SK-N-MC (cell line): ENCODE data around the gene MAP1S.

Source experiments
- EZH2 ChIP-seq: fragments of 200-600 bp; sonication (generic); IDR thresholded peaks from one replicate; pipeline ENCODE4 v1.6.1; 2017; ENCODE audit warnings: antibody characterized with exemption
- FOXP2 ChIP-seq: optimal IDR thresholded peaks from 2 replicates; pipeline ENCODE3; 2011; ENCODE audit warnings: mild to moderate bottlenecking, moderate library complexity; ENCODE audit not compliant: insufficient read depth; ENCODE audit errors: extremely low read length, control extremely low read depth
- POLR2AphosphoS5 ChIP-seq: IDR thresholded peaks from 2 replicates; pipeline ENCODE4 v1.6.1; 2012; ENCODE audit warnings: mild to moderate bottlenecking, low read depth, low read length, borderline replicate concordance

- TF ChIP-seq POLR2AphosphoS5 (no peak), EZH2 (no peak), FOXP2 (no peak)
These were observed 45.1 kb downstream of the MAP1S start for GRCh38 chr19:17764348-17764747.
